Body of pancreas (tissue), 4 donors: ENCODE results near the gene CMTM4.

Experiments
- CTCF ChIP-seq, 7 experiments: fragments of 450-650 bp in 4 of 7; fragments of 200-600 bp in 3 of 7; sonication (generic) in 3 of 7; IDR thresholded peaks; one replicate each; pipeline ENCODE4 v1.5.1; 2016 to 2019; ENCODE audit warnings: antibody characterized with exemption in 7 of 7
- POLR2A ChIP-seq, 3 donors: fragments of 450-650 bp; IDR thresholded peaks; one replicate each; pipeline ENCODE4 v1.6.1; 2016; ENCODE audit warnings: antibody characterized with exemption in 3 of 3, mild to moderate bottlenecking in 2 of 3

- TF ChIP-seq POLR2A (IDR thresholded peaks at IDR 0.05) (no peak), CTCF (IDR thresholded peaks at IDR 0.05) (peak; percentile 40 to 69 (median 56))
Observed at GRCh38 chr16:66604376-66605176, 92.0 kb downstream of the CMTM4 start, which contains the start of gene CMTM3.
